Activated naive CD4-positive, alpha-beta T cell treated with anti-CD3 and anti-CD28 coated beads, Interleukin-2, amount 50 U/mL, for 24 hours (primary cell): ENCODE results near the gene ZNF491.
A peak's percentile ranks its signal among the peaks of the same experiment; 100 is the strongest.
"Not testable (repeated sequence)": the region's sequence is repeated elsewhere in the genome, so short reads cannot be mapped to it uniquely, and the experiment has no call there.

ENCODE experiments used
- H3K27ac Mint-ChIP-seq: one replicate; pipeline ENCODE4 v1.8.0; 2021; ENCODE audit warnings: mild to moderate bottlenecking, mixed read lengths
- H3K27me3 Mint-ChIP-seq: one replicate; pipeline ENCODE4 v1.8.0; 2021; ENCODE audit warnings: mixed read lengths
- H3K36me3 Mint-ChIP-seq: one replicate; pipeline ENCODE4 v1.8.0; 2021; ENCODE audit warnings: mixed read lengths
- H3K4me1 Mint-ChIP-seq: one replicate; pipeline ENCODE4 v1.8.0; 2021; ENCODE audit warnings: mixed read lengths
- H3K4me3 Mint-ChIP-seq: one replicate; pipeline ENCODE4 v1.8.0; 2021; ENCODE audit warnings: mild to moderate bottlenecking, mixed read lengths
- H3K9me3 Mint-ChIP-seq: one replicate; pipeline ENCODE4 v1.8.0; 2021; ENCODE audit warnings: mixed read lengths

ZNF491 gene

GRCh38 chr19:11835626-11836066, 37.3 kb downstream of the ZNF491 start:
- not testable (repeated sequence) for H3K4me1 Mint-ChIP-seq

GRCh38 chr19:11843722-11844121, 45.4 kb downstream of the ZNF491 start:
- H3K27ac Mint-ChIP-seq: no peak overlapping the region
- peaks cover 5% of the 10 kb centered on the region for H3K9me3 Mint-ChIP-seq
- H3K36me3 Mint-ChIP-seq: peaks cover 1% of the 10 kb centered on the region
- peaks cover 10% of the 10 kb centered on the region for H3K4me1 Mint-ChIP-seq
- no peaks in the 10 kb centered on the region for H3K27me3 Mint-ChIP-seq
- no peak overlapping the region for H3K4me3 Mint-ChIP-seq

More at GRCh38 chr19:11835626-11836066, 37.3 kb downstream of the ZNF491 start:
- not testable (repeated sequence) for H3K4me3 Mint-ChIP-seq, H3K27ac Mint-ChIP-seq, H3K27me3 Mint-ChIP-seq
- H3K36me3 Mint-ChIP-seq: peaks cover 33% of the 10 kb centered on the region
- peaks cover 11% of the 10 kb centered on the region for H3K9me3 Mint-ChIP-seq

GRCh38 chr19:11847615-11848014, 49.3 kb downstream of the ZNF491 start:
- not testable (repeated sequence) for H3K27ac Mint-ChIP-seq, H3K9me3 Mint-ChIP-seq, H3K4me3 Mint-ChIP-seq, H3K27me3 Mint-ChIP-seq, H3K36me3 Mint-ChIP-seq
- peaks cover 33% of the 10 kb centered on the region for H3K4me1 Mint-ChIP-seq

GRCh38 chr19:11848200-11848593, 49.9 kb downstream of the ZNF491 start:
- H3K9me3 Mint-ChIP-seq: no peaks in the 10 kb centered on the region
- H3K4me1 Mint-ChIP-seq: peaks cover 33% of the 10 kb centered on the region
- H3K36me3 Mint-ChIP-seq: peaks cover 10% of the 10 kb centered on the region
- peak overlapping the region; percentile 71 for H3K27ac Mint-ChIP-seq
- peak overlapping the region; percentile 87 for H3K4me3 Mint-ChIP-seq
- no peaks in the 10 kb centered on the region for H3K27me3 Mint-ChIP-seq

- H3K4me3 Mint-ChIP-seq: peak within 1 kb of the TSS; percentile 87
- peak within 1 kb of the TSS; percentile 83 for H3K27ac Mint-ChIP-seq
- H3K4me1 Mint-ChIP-seq: peaks cover 33% of the 10 kb centered on the region
- no peaks in the 10 kb centered on the region for H3K9me3 Mint-ChIP-seq
- no peaks in the 10 kb centered on the region for H3K27me3 Mint-ChIP-seq
- peaks cover 10% of the 10 kb centered on the region for H3K36me3 Mint-ChIP-seq
Observed at GRCh38 chr19:11848594-11849469, 50.5 kb downstream of the ZNF491 start, which contains the start of gene ZNF439. TSS of gene ZNF439 (plus strand) at chr19:11848726. CDS start at chr19:11848868, 142 bp downstream.

GRCh38 chr19:11850289-11850688, 52.0 kb downstream of the ZNF491 start:
- not testable (repeated sequence) for H3K4me3 Mint-ChIP-seq, H3K27me3 Mint-ChIP-seq, H3K27ac Mint-ChIP-seq, H3K9me3 Mint-ChIP-seq
- peaks cover 33% of the 10 kb centered on the region for H3K4me1 Mint-ChIP-seq
- peaks cover 14% of the 10 kb centered on the region for H3K36me3 Mint-ChIP-seq

GRCh38 chr19:11853358-11853757, 55.0 kb downstream of the ZNF491 start:
- no peak overlapping the region for H3K4me3 Mint-ChIP-seq
- H3K9me3 Mint-ChIP-seq: peaks cover 18% of the 10 kb centered on the region
- peaks cover 29% of the 10 kb centered on the region for H3K4me1 Mint-ChIP-seq
- H3K27me3 Mint-ChIP-seq: no peaks in the 10 kb centered on the region
- no peak overlapping the region for H3K27ac Mint-ChIP-seq
- H3K36me3 Mint-ChIP-seq: peaks cover 34% of the 10 kb centered on the region

GRCh38 chr19:11856596-11857250, 58.4 kb downstream of the ZNF491 start:
- H3K9me3 Mint-ChIP-seq: peaks cover 27% of the 10 kb centered on the region
- no peak overlapping the region for H3K4me3 Mint-ChIP-seq
- H3K27ac Mint-ChIP-seq: no peak overlapping the region
- H3K27me3 Mint-ChIP-seq: no peaks in the 10 kb centered on the region
- peaks cover 41% of the 10 kb centered on the region for H3K36me3 Mint-ChIP-seq
- H3K4me1 Mint-ChIP-seq: peaks cover 3% of the 10 kb centered on the region
